Testis (tissue), 3 donors: ENCODE measurements around the gene RASAL3. TPM values are rescaled to one million over a fixed set of nuclear protein-coding genes. Genes with fewer than 3 reads are reported as not detected.

ENCODE experiments used
- DNase-seq: peaks from one replicate; pipeline ENCODE4 v3.0.0-alpha.2; 2019
- H3K27ac ChIP-seq, 2 donors: fragments of 200-600 bp; sonication (generic); one replicate each; pipeline ENCODE4 v1.5.1; 2019
- H3K27me3 ChIP-seq: fragments of 200-600 bp; sonication (generic); one replicate; pipeline ENCODE4 v1.5.1; 2019
- H3K36me3 ChIP-seq: fragments of 200-600 bp; sonication (generic); one replicate; pipeline ENCODE4 v1.5.1; 2017; ENCODE audit warnings: low read depth; ENCODE audit errors: missing control alignments
- H3K4me1 ChIP-seq: fragments of 200-600 bp; sonication (generic); one replicate; pipeline ENCODE4 v1.5.1; 2019
- H3K4me3 ChIP-seq, 2 donors: fragments of 200-600 bp; sonication (generic); one replicate each; pipeline ENCODE4 v1.5.1; 2017 to 2019
- H3K9me3 ChIP-seq: fragments of 200-600 bp; sonication (generic); one replicate; pipeline ENCODE4 v1.5.1; 2017
- POLR2A ChIP-seq: fragments of 450-650 bp; IDR thresholded peaks from one replicate; pipeline ENCODE4 v1.6.1; 2017; ENCODE audit warnings: antibody characterized with exemption, mild to moderate bottlenecking, moderate library complexity
- WGBS, 2 donors: methylation state at CpG; one replicate each; pipeline ENCODE4 v1.1.5; 2018; 5-methylcytosine and 5-hydroxymethylcytosine counted together
- intact Hi-C: fragments of 100-400 bp; cut with DNase I; formaldehyde crosslinking; loops from one replicate; pipeline ENCODE4 v1.15.1; 2023; ENCODE audit warnings: low total_unique reads
- polyA plus RNA-seq: library from polyadenylated mRNA; stranded (reverse); fragments of 350-450 nt; fragmentation: Illumina TruSeq; extraction: RNeasy Lipid Tissue Mini Kit (QIAGEN cat#74804); gene quantifications from one replicate; pipeline ENCODE4 v1.2.3, GENCODE V29; 2014; ENCODE audit warnings: low read depth, low replicate concordance; ENCODE audit not compliant: insufficient read depth
- total RNA-seq, 2 donors: library from RNA; depleted of rRNA; stranded (reverse); fragments of >200 nt; gene quantifications; one replicate each; pipeline ENCODE4 v1.2.3, GENCODE V29; 2016
- TF ChIP-seq, protein P1 (sequence below), 3 experiments: fragments of 450-650 bp in 2 of 3; fragments of 200-600 bp in 1 of 3; sonication (generic) in 1 of 3; IDR thresholded peaks; one replicate each; pipeline ENCODE4 v1.5.1; 2016 to 2019; ENCODE audit warnings: antibody characterized with exemption in 3 of 3, mild to moderate bottlenecking in 2 of 3, moderate library complexity in 1 of 3

Gene RASAL3
- total and polyA plus RNA-seq, 3 donors from 2014 or later, result 1.4 to 2.7 (median 2.0) TPM

DNA sequence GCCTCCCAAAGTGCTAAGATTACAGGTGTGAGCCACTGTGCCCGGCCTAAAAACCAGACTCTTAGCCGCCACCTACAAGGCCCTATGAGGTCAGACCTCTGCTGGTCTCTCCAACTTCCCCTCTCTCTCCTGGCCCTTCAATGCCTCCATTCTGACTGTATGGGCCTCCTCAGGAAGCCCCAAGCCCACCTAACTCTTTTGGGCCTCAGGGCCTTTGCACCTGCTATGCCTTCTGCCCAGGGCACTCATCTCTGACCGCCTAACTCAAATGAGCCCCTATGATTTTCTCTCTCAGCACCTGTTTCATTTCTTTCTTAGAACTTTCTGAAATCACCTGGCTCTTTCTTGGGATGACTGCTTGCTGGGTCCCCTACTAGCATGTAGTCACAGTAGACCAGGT is 21.0 kb downstream of the RASAL3 start:
- Histone ChIP-seq H3K27ac (no peak overlapping the region), H3K36me3 (no peaks in the 10 kb centered on the region), H3K4me1 (no peaks in the 10 kb centered on the region), H3K4me3 (no peak overlapping the region), H3K27me3 (no peaks in the 10 kb centered on the region), H3K9me3 (no peaks in the 10 kb centered on the region)
- TF ChIP-seq POLR2A, result no peak
- TF ChIP-seq, protein P1, sequence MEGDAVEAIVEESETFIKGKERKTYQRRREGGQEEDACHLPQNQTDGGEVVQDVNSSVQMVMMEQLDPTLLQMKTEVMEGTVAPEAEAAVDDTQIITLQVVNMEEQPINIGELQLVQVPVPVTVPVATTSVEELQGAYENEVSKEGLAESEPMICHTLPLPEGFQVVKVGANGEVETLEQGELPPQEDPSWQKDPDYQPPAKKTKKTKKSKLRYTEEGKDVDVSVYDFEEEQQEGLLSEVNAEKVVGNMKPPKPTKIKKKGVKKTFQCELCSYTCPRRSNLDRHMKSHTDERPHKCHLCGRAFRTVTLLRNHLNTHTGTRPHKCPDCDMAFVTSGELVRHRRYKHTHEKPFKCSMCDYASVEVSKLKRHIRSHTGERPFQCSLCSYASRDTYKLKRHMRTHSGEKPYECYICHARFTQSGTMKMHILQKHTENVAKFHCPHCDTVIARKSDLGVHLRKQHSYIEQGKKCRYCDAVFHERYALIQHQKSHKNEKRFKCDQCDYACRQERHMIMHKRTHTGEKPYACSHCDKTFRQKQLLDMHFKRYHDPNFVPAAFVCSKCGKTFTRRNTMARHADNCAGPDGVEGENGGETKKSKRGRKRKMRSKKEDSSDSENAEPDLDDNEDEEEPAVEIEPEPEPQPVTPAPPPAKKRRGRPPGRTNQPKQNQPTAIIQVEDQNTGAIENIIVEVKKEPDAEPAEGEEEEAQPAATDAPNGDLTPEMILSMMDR (IDR thresholded peaks at IDR 0.05), result no peak
- WGBS, 2 donors, result 90 to 94% methylated on average over 3 of the region's 3 CpGs
- intact Hi-C loops, result no loop called here
- DNase-seq, result no peak

DNA sequence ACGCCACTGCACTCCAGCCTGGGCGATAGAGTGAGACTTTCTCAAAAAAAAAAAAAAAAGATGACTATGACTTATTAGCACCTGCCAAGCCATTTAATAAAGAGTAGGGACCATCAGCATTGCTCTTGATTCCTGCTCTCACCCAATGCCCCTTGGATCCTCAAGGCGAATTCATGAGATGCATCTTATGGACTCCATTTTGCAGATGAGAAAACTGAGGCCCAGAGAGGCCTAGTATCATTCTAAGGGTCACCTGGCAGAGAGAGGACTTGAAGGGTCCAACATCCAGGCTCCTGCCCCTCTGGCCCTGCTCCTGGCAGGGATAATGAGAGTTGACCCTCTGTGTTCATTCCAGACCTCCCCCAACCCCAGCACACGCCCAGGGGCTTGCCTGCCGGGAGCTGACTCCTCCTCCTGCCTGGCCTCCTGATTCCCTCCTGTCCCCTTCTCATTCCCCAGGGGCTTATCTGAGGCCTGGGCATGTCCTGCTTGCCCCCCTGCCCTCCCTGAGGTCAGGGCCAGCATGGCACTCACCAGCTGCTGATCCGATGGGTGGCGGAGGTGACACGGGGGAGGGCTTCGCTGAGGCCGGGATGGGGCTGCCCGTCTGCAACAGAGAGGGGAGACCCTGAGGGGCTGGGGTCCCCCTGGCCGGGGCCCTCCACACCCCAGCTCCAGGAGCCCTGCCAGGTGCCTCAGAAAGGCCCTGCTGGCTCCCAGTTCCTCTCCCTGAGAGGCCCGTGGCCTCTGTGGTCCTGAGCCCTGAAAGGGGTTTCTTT is 22.0 kb downstream of the RASAL3 start:
- Histone ChIP-seq H3K9me3 (no peaks in the 10 kb centered on the region), H3K36me3 (no peaks in the 10 kb centered on the region), H3K4me3 (no peak overlapping the region), H3K27ac (no peak overlapping the region), H3K4me1 (no peaks in the 10 kb centered on the region), H3K27me3 (no peaks in the 10 kb centered on the region)
- intact Hi-C loops, result no loop called here
- WGBS, 2 donors, result 81 to 86% methylated on average over 6 to 13 of the region's 13 CpGs
- no peak for TF ChIP-seq POLR2A
- TF ChIP-seq, protein P1 (IDR thresholded peaks at IDR 0.05), result no peak
- DNase-seq, result no peak

DNA sequence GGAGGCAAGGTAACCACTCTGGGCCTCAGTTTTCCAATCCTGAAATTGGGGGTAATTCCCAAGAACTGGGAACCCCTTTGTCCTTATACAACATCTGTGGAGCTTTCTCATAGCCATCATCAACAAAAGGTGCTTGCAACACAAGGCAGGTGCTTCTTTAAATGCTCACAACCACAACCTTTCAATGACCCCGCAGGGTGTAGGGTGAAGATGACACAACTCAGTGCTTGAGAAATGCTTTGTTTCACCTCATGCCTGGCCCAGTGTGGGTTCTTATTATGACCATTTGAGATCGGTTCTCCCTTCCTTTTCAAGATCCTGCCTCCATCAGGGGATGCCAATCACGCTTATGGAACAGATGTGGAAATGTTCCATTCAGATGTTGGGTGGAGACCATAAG is 23.0 kb downstream of the RASAL3 start:
- Histone ChIP-seq H3K27me3 (no peaks in the 10 kb centered on the region), H3K4me1 (no peaks in the 10 kb centered on the region), H3K27ac (no peak overlapping the region), H3K9me3 (no peaks in the 10 kb centered on the region), H3K4me3 (no peak overlapping the region), H3K36me3 (no peaks in the 10 kb centered on the region)
- intact Hi-C loops, result no loop called here
- TF ChIP-seq, protein P1 (IDR thresholded peaks at IDR 0.05), result no peak
- TF ChIP-seq POLR2A, result no peak
- DNase-seq, result no peak
- WGBS, 2 donors, result 87 to 100% methylated on average over 3 of the region's 3 CpGs

DNA sequence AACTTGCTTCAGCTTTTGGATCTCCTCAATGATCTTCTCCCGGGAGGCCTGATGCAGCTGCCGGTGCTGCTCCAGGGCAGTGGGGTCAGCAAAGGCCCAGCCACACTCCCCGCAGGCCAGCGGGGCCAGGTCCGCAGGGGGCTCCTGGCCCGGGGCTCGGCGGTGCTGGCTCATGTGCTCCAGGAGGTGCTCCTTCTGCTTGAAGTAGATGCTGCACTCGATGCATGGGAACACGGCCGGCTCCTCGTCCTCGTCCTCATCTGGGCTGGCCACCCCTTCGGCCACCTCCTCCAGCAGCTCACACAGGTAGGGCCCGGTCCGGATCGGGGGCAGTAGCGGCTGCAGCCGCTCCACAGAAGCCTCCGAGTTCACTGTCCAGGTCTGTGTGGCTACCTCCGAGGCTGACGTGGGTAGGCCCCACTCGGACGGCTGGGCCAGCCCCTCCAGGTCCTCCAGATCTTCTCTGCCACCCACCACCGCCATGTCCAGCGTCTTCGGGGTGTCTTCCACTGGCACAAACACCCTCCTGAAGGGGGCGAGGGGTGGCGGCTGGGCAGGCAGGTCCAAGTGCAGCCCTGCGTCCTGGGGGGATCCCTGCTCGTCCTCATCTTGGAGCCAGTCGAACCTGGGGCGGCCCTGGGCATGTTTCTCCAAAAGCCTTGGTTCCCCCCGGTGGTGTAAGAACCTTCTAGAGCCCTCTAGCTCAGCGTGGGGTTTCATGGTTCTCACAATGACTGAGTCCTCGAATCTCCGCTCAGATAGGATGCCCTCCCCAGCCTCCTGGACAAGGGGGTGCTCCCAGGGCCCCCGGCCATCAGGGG is 24.3 kb downstream of the RASAL3 start:
- Histone ChIP-seq H3K4me3 (no peak overlapping the region), H3K27me3 (no peaks in the 10 kb centered on the region), H3K27ac (no peak overlapping the region), H3K36me3 (no peaks in the 10 kb centered on the region), H3K9me3 (no peaks in the 10 kb centered on the region), H3K4me1 (no peaks in the 10 kb centered on the region)
- no peak for DNase-seq
- TF ChIP-seq, protein P1 (IDR thresholded peaks at IDR 0.05), result no peak
- no peak for TF ChIP-seq POLR2A
- 93 to 94% methylated on average over 34 to 37 of the region's 38 CpGs for WGBS, 2 donors
- intact Hi-C loops, result loop anchor here (10.0 kb wide), 1 partner anchor 175 kb away; no protein-coding TSS in a partner anchor
